GM10847 (cell line): ENCODE data around the gene PFDN4.

Experiments
- POLR2A ChIP-seq: IDR thresholded peaks from 2 replicates; pipeline ENCODE4 v1.6.1; 2011; ENCODE audit not compliant: insufficient read length; ENCODE audit errors: extremely low read depth

Gene PFDN4

DNA sequence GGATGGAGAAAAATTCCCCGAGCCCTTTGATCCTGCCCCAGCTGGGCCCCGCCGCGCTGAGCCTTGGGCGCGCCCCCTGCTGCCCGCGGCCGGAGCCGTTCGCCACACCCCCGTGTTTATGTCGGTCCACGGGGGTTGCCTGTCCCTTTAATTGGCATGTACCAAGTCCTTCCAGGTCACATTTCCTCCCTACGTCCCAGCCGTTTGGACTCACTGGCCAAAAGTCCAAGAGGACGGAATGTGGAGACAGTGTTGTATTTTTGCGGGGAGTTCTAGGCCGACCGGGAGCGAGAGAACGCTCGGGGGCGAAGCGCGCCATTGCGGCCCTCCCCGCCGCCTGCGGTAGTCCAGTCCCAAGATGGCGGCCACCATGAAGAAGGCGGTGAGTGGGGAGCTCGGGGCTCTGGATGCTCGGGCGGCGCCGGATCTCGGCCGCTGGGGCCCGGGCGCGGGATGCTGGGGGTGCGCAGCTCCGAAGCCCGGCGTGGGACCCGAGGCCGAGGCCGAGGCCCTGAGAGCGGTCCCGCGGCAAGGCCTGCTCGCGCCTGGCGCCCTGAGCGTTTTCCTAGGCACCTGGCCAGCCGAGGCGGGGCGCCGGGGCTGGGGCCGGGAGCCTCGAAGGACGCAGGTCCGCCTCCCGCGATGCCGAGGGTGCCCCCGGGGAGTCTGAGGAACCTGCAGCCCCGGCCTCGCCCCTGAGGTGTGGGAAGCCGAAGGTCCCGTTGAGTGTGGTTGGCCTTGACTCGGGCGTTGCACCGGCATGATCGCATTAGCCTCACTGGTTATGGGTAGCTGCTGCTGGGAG lies at the start of gene PFDN4:
TSS of gene PFDN4 (plus strand) at position 345 of the 805 bp plus-strand sequence. CDS start at position 359, 14 bp downstream.
- peak; percentile 38 for TF ChIP-seq POLR2A

DNA sequence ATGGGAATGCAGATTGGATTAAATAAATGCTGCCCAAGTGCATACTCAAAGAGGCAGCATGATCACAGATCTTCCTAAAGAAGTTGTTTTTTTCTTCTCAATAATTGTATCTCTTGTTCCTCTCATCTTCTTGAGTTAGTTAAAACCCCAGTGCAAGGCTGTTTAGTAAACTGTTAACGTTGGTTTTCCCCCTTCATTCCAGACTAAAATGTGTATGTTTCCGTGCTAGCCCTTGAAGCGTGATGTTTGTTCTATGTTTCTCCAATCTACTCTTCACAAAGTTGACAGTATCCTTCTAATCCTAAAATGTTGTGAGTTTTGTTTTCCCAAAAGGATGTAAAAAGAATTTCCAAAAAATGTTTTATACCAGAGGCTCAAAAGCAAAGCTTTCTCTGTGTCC lies 49.7 kb upstream of the PFDN4 start:
- TF ChIP-seq POLR2A = no peak

DNA sequence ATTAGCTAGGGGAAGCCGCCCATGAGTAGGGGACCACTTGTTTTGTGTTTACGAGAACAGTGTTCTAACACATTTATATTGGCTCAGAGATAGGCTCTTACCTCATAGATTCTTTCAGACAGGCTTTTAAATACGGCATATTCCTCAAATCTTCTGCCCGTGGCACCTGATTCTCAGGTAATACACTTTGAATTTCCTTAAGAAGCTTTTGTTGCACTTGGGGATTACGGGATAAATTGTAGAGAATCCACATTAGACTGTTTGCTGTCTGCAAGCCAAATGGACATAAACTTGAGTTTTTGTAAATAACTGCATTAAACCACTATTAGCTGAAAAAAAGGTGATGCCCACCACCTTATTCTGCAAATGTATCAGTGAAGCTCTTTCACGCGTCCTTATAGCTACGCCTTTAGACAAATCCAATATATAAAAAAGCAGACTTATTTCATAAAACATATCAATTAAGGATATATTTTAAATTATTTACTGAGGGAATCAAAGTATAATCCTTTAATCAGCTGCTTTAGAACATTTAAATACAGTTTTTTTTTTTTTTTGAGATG lies 49.0 kb upstream of the PFDN4 start:
- TF ChIP-seq POLR2A = no peak

GRCh38 chr20:54160065-54161007 lies 47.6 kb upstream of the PFDN4 start:
- TF ChIP-seq POLR2A = no peak

GRCh38 chr20:54161008-54161820 lies 46.7 kb upstream of the PFDN4 start:
- TF ChIP-seq POLR2A = no peak

DNA sequence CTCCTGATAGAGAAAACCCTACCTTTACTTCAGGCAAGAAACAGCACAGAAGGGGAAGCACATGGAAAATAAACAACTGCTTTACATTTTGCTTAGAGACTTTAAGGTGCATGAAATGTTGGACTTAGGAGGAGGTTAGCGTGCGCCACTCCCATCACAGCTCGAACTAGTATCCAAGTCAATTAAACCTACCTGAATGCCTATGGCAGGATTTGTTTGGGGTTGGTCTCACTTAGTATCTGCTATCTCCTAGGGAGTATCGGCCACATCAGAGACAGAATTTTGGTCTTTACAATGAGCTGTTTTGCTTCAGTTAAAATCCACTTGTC lies 46.1 kb upstream of the PFDN4 start:
- TF ChIP-seq POLR2A = no peak

DNA sequence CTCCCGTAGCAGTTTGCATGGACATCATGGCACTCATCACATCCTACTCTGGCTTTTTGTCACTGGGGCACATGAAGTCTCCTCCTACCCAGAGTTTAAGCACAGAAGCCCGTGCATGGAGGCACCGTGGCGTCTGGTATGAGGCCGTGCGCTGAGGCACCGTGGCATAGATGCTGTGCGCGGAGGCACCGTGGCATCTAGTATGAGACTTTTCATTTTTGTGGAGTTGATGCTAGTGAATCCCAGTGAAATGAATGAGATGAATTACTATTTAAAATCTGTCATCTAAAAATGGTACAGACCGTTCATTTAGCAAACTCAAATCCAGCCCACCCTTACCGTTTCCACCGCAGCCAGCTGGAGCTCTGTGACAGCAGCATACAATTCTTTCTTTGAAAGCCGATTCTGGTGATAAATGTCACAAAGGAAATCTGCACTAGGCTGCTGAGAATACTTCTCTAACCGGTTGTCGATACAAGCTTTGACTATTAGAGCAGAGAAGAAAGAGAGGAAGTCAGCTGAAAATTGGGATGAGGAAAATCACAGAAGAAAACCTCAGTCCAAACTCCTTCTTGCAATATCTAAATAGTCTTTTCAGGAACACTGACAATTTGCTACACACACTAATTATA lies 45.4 kb upstream of the PFDN4 start:
- no peak for TF ChIP-seq POLR2A

GRCh38 chr20:54163402-54163801 lies 44.5 kb upstream of the PFDN4 start:
- no peak for TF ChIP-seq POLR2A

- no peak for TF ChIP-seq POLR2A
Observed at GRCh38 chr20:54165014-54165413, 42.9 kb upstream of the PFDN4 start.

GRCh38 chr20:54165803-54166202 lies 42.1 kb upstream of the PFDN4 start:
- no peak for TF ChIP-seq POLR2A

DNA sequence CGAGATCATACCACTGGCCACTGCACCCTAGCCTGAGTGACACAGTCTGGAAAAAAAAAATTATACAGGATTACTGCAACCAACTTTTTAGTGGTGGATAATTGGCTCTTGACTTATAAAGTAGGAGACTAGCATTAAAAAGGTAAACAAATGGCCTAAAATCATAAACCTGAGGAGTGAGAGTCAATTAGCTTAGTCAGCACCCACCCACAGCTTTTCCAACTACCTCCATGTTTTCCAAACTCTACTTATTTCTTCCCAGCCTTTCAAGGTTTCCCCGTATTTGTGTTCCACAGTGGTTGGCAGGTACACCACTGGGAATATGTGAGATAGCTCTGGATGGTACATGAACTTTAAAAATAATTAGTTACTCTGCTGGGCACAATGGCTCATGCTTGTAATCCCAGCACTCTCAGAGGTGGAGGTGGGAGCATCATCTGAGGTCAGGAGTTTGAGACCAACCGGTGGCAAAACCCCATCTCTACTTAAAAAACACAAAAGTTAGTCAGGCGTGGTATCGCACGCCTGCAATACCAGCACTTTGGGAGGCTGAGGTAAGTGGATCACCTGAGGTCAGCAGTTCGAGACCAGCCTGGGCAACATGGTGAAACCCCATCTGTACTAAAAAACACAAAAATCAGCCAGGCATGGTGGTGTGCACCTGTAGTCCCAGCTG lies 40.8 kb upstream of the PFDN4 start:
- TF ChIP-seq POLR2A = no peak

- no peak for TF ChIP-seq POLR2A
Observed at GRCh38 chr20:54167909-54168872, 39.7 kb upstream of the PFDN4 start.
